ENCODE results near the gene FANCD2OS.
"Not testable (repeated sequence)": the region's sequence is repeated elsewhere in the genome, so short reads cannot be mapped to it uniquely, and the experiment has no call there.

Gene FANCD2OS

DNA sequence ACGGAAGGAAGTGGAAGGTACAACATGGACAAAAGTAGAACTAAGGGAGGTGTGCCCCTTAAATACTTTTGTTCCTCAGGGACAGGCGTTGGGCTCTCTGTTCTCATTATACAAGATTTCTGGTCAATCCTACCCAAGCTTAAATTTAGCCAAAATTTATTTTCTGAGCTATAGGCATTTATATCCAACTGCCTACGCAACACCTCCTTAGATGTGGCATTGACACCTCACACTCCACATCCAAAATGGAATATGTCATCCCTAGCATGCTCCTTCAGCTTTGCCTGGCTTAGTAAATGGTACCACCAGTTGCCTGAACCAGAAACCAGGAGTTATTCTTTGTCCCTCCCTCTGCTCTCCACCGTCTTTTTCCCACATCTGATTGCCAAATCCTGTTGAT, 26.2 kb downstream of the FANCD2OS start:
- no peak for ATAC-seq
- TF ChIP-seq, protein P1, sequence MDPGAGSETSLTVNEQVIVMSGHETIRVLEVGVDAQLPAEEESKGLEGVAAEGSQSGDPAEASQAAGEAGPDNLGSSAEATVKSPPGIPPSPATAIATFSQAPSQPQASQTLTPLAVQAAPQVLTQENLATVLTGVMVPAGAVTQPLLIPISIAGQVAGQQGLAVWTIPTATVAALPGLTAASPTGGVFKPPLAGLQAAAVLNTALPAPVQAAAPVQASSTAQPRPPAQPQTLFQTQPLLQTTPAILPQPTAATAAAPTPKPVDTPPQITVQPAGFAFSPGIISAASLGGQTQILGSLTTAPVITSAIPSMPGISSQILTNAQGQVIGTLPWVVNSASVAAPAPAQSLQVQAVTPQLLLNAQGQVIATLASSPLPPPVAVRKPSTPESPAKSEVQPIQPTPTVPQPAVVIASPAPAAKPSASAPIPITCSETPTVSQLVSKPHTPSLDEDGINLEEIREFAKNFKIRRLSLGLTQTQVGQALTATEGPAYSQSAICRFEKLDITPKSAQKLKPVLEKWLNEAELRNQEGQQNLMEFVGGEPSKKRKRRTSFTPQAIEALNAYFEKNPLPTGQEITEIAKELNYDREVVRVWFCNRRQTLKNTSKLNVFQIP (CRISPR knock-in tag; IDR thresholded peaks at IDR 0.05; ENCODE audit: borderline replicate concordance, low read depth) = no peak
- TF ChIP-seq, protein P2, sequence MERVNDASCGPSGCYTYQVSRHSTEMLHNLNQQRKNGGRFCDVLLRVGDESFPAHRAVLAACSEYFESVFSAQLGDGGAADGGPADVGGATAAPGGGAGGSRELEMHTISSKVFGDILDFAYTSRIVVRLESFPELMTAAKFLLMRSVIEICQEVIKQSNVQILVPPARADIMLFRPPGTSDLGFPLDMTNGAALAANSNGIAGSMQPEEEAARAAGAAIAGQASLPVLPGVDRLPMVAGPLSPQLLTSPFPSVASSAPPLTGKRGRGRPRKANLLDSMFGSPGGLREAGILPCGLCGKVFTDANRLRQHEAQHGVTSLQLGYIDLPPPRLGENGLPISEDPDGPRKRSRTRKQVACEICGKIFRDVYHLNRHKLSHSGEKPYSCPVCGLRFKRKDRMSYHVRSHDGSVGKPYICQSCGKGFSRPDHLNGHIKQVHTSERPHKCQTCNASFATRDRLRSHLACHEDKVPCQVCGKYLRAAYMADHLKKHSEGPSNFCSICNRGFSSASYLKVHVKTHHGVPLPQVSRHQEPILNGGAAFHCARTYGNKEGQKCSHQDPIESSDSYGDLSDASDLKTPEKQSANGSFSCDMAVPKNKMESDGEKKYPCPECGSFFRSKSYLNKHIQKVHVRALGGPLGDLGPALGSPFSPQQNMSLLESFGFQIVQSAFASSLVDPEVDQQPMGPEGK (CRISPR knock-in tag; IDR thresholded peaks at IDR 0.05; ENCODE audit: borderline replicate concordance) = no peak

DNA sequence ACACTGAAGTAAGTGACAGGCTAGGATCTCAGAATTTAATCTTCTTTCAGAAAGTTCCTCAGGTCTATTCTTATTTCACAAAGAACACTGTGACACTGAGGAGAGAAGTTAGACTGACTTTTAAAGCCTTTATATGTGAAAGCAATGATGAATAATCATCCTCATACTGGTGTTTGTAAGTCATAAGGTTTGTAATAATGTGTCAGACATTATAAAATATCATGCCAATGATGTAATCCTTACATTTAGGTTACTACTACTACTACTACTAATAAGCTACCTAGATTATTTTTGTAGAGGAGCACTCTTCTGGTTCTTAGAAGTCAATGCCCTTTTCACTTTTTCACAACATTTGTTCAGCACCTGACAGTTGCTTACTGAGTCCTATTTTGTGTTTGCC, 33.4 kb downstream of the FANCD2OS start:
- ATAC-seq = no peak
- TF ChIP-seq ZNF565 (CRISPR knock-in tag; conservative IDR thresholded peaks at IDR 0.05; ENCODE audit: low read depth) = no peak
- no peak for TF ChIP-seq BACH2 (CRISPR knock-in tag; IDR thresholded peaks at IDR 0.05; ENCODE audit: borderline replicate concordance)
- no peak for TF ChIP-seq RARB (CRISPR knock-in tag; IDR thresholded peaks at IDR 0.05)
- no peak for TF ChIP-seq ZNF70 (CRISPR knock-in tag; IDR thresholded peaks at IDR 0.05)
- TF ChIP-seq, protein P2 (CRISPR knock-in tag; IDR thresholded peaks at IDR 0.05; ENCODE audit: borderline replicate concordance) = no peak
- no peak for TF ChIP-seq OSR1 (CRISPR knock-in tag; IDR thresholded peaks at IDR 0.05)
- TF ChIP-seq, protein P3, sequence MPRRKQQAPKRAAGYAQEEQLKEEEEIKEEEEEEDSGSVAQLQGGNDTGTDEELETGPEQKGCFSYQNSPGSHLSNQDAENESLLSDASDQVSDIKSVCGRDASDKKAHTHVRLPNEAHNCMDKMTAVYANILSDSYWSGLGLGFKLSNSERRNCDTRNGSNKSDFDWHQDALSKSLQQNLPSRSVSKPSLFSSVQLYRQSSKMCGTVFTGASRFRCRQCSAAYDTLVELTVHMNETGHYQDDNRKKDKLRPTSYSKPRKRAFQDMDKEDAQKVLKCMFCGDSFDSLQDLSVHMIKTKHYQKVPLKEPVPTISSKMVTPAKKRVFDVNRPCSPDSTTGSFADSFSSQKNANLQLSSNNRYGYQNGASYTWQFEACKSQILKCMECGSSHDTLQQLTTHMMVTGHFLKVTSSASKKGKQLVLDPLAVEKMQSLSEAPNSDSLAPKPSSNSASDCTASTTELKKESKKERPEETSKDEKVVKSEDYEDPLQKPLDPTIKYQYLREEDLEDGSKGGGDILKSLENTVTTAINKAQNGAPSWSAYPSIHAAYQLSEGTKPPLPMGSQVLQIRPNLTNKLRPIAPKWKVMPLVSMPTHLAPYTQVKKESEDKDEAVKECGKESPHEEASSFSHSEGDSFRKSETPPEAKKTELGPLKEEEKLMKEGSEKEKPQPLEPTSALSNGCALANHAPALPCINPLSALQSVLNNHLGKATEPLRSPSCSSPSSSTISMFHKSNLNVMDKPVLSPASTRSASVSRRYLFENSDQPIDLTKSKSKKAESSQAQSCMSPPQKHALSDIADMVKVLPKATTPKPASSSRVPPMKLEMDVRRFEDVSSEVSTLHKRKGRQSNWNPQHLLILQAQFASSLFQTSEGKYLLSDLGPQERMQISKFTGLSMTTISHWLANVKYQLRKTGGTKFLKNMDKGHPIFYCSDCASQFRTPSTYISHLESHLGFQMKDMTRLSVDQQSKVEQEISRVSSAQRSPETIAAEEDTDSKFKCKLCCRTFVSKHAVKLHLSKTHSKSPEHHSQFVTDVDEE (CRISPR knock-in tag; IDR thresholded peaks at IDR 0.05) = no peak

DNA sequence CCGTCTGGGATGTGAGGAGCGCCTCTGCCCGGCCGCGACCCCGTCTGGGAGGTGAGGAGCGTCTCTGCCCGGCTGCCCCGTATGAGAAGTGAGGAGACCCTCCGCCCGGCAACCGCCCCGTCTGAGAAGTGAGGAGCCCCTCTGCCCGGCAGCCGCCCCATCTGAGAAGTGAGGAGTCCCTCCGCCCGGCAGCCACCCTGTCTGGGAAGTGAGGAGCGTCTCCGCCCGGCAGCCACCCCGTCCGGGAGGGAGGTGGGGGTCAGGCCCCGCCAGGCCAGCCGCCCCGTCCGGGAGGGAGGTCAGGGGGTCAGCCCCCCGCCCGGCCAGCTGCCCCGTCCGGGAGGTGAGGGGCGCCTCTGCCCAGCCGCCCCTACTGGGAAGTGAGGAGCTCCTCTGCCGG, 38.0 kb downstream of the FANCD2OS start:
- not testable (repeated sequence) for ATAC-seq

DNA sequence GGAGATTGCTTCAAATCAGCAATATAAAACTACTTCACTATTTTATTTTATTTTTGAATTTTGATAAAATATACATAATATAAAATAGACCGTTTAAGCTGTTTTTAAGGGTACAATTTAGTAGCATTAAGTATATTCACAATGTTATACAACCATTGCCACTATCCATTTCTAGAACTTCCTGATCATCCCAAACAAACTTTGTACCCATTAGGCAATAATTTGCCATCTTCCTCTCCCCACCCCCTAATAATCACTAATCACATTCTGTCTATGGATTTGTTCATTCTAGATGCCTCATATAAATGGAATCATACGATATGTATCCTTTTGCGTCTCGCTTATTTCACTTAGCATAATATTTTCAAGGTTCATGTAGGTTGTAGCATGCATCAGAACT, 53.0 kb downstream of the FANCD2OS start:
- TF ChIP-seq OSR1 (CRISPR knock-in tag; IDR thresholded peaks at IDR 0.05) = no peak
- TF ChIP-seq PPARA (CRISPR knock-in tag; IDR thresholded peaks at IDR 0.05; ENCODE audit: borderline replicate concordance) = no peak
- no peak for TF ChIP-seq ZNF565 (CRISPR knock-in tag; conservative IDR thresholded peaks at IDR 0.05; ENCODE audit: low read depth)
- TF ChIP-seq ISL1 (CRISPR knock-in tag; IDR thresholded peaks at IDR 0.05) = no peak
- TF ChIP-seq TCF4 (CRISPR knock-in tag; IDR thresholded peaks at IDR 0.05; ENCODE audit: borderline replicate concordance) = no peak
- no peak for TF ChIP-seq ESRRG (CRISPR knock-in tag; IDR thresholded peaks at IDR 0.05)
- no peak for TF ChIP-seq ZC3H10 (CRISPR knock-in tag; IDR thresholded peaks at IDR 0.05)
- TF ChIP-seq, protein P4, sequence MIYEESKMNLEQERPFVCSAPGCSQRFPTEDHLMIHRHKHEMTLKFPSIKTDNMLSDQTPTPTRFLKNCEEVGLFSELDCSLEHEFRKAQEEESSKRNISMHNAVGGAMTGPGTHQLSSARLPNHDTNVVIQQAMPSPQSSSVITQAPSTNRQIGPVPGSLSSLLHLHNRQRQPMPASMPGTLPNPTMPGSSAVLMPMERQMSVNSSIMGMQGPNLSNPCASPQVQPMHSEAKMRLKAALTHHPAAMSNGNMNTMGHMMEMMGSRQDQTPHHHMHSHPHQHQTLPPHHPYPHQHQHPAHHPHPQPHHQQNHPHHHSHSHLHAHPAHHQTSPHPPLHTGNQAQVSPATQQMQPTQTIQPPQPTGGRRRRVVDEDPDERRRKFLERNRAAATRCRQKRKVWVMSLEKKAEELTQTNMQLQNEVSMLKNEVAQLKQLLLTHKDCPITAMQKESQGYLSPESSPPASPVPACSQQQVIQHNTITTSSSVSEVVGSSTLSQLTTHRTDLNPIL (CRISPR knock-in tag; IDR thresholded peaks at IDR 0.05; ENCODE audit: low read depth) = no peak
- TF ChIP-seq, protein P5, sequence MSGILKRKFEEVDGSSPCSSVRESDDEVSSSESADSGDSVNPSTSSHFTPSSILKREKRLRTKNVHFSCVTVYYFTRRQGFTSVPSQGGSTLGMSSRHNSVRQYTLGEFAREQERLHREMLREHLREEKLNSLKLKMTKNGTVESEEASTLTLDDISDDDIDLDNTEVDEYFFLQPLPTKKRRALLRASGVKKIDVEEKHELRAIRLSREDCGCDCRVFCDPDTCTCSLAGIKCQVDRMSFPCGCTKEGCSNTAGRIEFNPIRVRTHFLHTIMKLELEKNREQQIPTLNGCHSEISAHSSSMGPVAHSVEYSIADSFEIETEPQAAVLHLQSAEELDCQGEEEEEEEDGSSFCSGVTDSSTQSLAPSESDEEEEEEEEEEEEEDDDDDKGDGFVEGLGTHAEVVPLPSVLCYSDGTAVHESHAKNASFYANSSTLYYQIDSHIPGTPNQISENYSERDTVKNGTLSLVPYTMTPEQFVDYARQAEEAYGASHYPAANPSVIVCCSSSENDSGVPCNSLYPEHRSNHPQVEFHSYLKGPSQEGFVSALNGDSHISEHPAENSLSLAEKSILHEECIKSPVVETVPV (CRISPR knock-in tag; IDR thresholded peaks at IDR 0.05) = no peak
- TF ChIP-seq RARB (CRISPR knock-in tag; IDR thresholded peaks at IDR 0.05) = no peak
- TF ChIP-seq ZFP30 (CRISPR knock-in tag; IDR thresholded peaks at IDR 0.05) = no peak
- TF ChIP-seq, protein P1 (CRISPR knock-in tag; IDR thresholded peaks at IDR 0.05; ENCODE audit: borderline replicate concordance, low read depth) = no peak
- TF ChIP-seq ZNF70 (CRISPR knock-in tag; IDR thresholded peaks at IDR 0.05) = no peak
- no peak for TF ChIP-seq GLIS3 (CRISPR knock-in tag; IDR thresholded peaks at IDR 0.05)
- no peak for TF ChIP-seq TOX (CRISPR knock-in tag; IDR thresholded peaks at IDR 0.05; ENCODE audit: borderline replicate concordance)
- no peak for TF ChIP-seq ARNTL (CRISPR knock-in tag; IDR thresholded peaks at IDR 0.05; ENCODE audit: borderline replicate concordance, low read depth)
- no peak for TF ChIP-seq CSDC2 (CRISPR knock-in tag; IDR thresholded peaks at IDR 0.05)
- TF ChIP-seq BACH2 (CRISPR knock-in tag; IDR thresholded peaks at IDR 0.05; ENCODE audit: borderline replicate concordance) = no peak
- no peak for ATAC-seq
